Ishikawa (cell line): Measurements from ENCODE around the gene PNMA6A.

ENCODE experiments used
- CEBPB ChIP-seq: IDR thresholded peaks from 2 replicates; pipeline ENCODE4 v1.6.1; 2012
- CREB1 ChIP-seq: IDR thresholded peaks from 2 replicates; pipeline ENCODE4 v1.6.1; 2012; ENCODE audit warnings: low read depth
- EGR1 ChIP-seq: IDR thresholded peaks from 2 replicates; pipeline ENCODE4 v1.6.1; 2012
- EP300 ChIP-seq: IDR thresholded peaks from 2 replicates; pipeline ENCODE4 v1.6.1; 2012; ENCODE audit warnings: borderline replicate concordance
- FOXM1 ChIP-seq: IDR thresholded peaks from 2 replicates; pipeline ENCODE4 v1.6.1; 2012; ENCODE audit warnings: low read depth, borderline replicate concordance
- MAX ChIP-seq: IDR thresholded peaks from 2 replicates; pipeline ENCODE4 v1.6.1; 2012
- NFIC ChIP-seq: IDR thresholded peaks from 2 replicates; pipeline ENCODE4 v1.6.1; 2012
- RAD21 ChIP-seq: IDR thresholded peaks from 2 replicates; pipeline ENCODE4 v1.6.1; 2012; ENCODE audit warnings: low read depth
- REST ChIP-seq: IDR thresholded peaks from 2 replicates; pipeline ENCODE4 v1.6.1; 2012; ENCODE audit warnings: low read depth, mild to moderate bottlenecking
- TAF1 ChIP-seq: IDR thresholded peaks from 2 replicates; pipeline ENCODE4 v1.6.1; 2012; ENCODE audit warnings: low read depth, mild to moderate bottlenecking
- TCF12 ChIP-seq: IDR thresholded peaks from 2 replicates; pipeline ENCODE4 v1.6.1; 2012; ENCODE audit warnings: low read depth
- TEAD4 ChIP-seq: IDR thresholded peaks from 2 replicates; pipeline ENCODE4 v1.6.1; 2012
- YY1 ChIP-seq: IDR thresholded peaks from 2 replicates; pipeline ENCODE4 v1.6.1; 2012; ENCODE audit warnings: low read depth
- ZBTB7A ChIP-seq: IDR thresholded peaks from 2 replicates; pipeline ENCODE4 v1.6.1; 2012; ENCODE audit warnings: low read depth
- TF ChIP-seq, protein P1 (sequence below): IDR thresholded peaks from 2 replicates; pipeline ENCODE4 v1.6.1; 2012

The PNMA6A gene

GRCh38 chrX:153032397-153033118 lies 39.7 kb upstream of the PNMA6A start:
- TF ChIP-seq EP300 (no peak), FOXM1 (no peak), REST (no peak), CREB1 (no peak), RAD21 (peak; percentile 92), TCF12 (no peak), ZBTB7A (no peak), MAX (0 out of 2 replicates have a peak, but pooled peaks have one; percentile 31), TEAD4 (no peak), TAF1 (no peak), NFIC (no peak), YY1 (no peak), CEBPB (no peak), EGR1 (no peak)
- TF ChIP-seq, protein P1, sequence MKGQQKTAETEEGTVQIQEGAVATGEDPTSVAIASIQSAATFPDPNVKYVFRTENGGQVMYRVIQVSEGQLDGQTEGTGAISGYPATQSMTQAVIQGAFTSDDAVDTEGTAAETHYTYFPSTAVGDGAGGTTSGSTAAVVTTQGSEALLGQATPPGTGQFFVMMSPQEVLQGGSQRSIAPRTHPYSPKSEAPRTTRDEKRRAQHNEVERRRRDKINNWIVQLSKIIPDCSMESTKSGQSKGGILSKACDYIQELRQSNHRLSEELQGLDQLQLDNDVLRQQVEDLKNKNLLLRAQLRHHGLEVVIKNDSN: no peak

DNA sequence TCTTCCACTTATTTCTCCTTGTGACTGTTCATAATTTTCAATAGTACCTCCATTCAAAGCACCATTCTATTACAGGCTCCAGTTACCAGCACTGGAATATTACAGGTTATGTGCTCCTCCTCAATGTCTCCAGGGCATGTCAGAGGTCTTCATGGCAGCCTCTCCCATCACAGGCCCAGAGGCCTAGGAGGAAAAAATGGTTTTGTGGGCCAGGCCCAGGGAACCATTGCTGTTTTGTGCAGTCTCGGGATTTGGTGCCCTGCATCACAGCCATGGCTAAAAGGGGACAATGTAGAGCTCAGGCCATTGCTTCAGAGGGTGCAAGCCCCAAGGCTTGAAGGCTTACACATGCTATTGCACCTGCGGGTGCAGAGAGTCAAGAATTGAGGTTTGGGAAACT lies 23.2 kb upstream of the PNMA6A start:
- TF ChIP-seq NFIC (no peak), CEBPB (no peak)
- TF ChIP-seq, protein P1: no peak

- no peak for TF ChIP-seq TEAD4
- no peak for TF ChIP-seq REST
- TF ChIP-seq YY1: no peak
These were observed 19.7 kb upstream of the PNMA6A start for GRCh38 chrX:153052534-153052933.

GRCh38 chrX:153055871-153056749 lies 16.1 kb upstream of the PNMA6A start, which contains the start of gene PNMA3:
TSS of gene PNMA3 (plus strand) at chrX:153056470. CDS start at chrX:153057056, 586 bp downstream.
- TF ChIP-seq MAX (peak; percentile 85; the same call in 1 of the 2 replicates), EP300 (no peak), NFIC (no peak)
- TF ChIP-seq, protein P1: peak; percentile 41; the same call in 1 of the 2 replicates

GRCh38 chrX:153057281-153057680 lies 15.0 kb upstream of the PNMA6A start:
- TF ChIP-seq REST (no peak), NFIC (no peak), FOXM1 (no peak), EP300 (no peak), RAD21 (no peak), MAX (no peak), ZBTB7A (no peak)
- TF ChIP-seq, protein P1: no peak
